ENCODE data around the gene XYLT1. TPM values are rescaled to one million over a fixed set of nuclear protein-coding genes. Genes with fewer than 3 reads are reported as not detected.

The XYLT1 gene
- total RNA-seq, 3 donors from 2014 or later, result 23.1 to 44.0 (median 34.1) TPM

DNA sequence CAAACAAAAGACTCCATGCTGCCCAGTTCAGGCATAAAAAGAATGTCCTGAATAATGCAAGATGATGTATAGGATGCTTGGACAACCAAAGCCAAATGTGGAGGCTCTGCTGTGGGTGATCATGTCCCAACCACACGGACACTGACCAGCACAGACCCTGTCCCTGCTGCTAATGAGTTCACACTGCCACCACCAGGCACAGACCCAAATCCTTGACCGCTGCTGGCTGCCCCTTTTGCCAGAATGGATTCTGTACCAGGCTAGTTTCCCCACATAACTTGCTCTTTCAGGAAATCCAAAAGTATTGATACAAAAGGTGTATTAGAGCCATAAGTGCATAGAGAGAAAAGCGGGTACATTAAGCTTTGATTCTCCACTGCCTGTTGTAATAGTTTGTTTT is 60.9 kb downstream of the XYLT1 start:
- Histone ChIP-seq H3K4me1 (ENCODE audit: low read depth) (no peaks in the 10 kb centered on the region), H3K4me3 (no peak overlapping the region), H3K9me3 (no peaks in the 10 kb centered on the region), H3K36me3 (ENCODE audit: low read depth) (no peaks in the 10 kb centered on the region)
- TF ChIP-seq, protein P1, sequence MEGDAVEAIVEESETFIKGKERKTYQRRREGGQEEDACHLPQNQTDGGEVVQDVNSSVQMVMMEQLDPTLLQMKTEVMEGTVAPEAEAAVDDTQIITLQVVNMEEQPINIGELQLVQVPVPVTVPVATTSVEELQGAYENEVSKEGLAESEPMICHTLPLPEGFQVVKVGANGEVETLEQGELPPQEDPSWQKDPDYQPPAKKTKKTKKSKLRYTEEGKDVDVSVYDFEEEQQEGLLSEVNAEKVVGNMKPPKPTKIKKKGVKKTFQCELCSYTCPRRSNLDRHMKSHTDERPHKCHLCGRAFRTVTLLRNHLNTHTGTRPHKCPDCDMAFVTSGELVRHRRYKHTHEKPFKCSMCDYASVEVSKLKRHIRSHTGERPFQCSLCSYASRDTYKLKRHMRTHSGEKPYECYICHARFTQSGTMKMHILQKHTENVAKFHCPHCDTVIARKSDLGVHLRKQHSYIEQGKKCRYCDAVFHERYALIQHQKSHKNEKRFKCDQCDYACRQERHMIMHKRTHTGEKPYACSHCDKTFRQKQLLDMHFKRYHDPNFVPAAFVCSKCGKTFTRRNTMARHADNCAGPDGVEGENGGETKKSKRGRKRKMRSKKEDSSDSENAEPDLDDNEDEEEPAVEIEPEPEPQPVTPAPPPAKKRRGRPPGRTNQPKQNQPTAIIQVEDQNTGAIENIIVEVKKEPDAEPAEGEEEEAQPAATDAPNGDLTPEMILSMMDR (IDR thresholded peaks at IDR 0.05), result no peak
- no peak for DNase-seq
- intact Hi-C loops (cut with DNase I, micrococcal nuclease), result no loop called here
- no peak for ATAC-seq

DNA sequence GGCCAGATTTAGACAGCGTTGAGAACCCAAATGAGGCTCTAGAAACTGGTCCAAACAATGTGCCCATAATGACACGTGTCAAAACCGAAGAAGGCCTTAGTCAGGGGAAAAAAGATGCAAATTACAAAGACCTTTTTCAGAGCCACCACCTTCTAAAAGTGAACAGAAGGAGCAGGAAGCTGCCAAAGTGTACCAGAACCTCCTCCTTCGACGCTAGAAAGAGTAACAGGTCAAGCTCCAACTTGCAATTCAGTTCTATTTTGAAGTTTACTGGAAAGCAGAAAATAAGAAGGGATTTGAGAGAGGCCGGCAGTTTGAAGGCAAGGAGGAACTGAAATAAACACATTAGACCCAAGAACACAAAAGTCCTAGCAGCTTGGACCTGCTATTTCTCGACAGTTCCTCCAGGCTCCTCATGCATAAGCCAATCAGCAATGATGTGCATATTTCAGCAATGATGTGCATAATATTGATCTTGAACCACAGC is 61.8 kb downstream of the XYLT1 start:
- H3K4me1 ChIP-seq (ENCODE audit: low read depth), result no peaks in the 10 kb centered on the region
- TF ChIP-seq, protein P1 (IDR thresholded peaks at IDR 0.05), result no peak
- H3K9me3 ChIP-seq, result no peaks in the 10 kb centered on the region
- no peaks in the 10 kb centered on the region for H3K36me3 ChIP-seq (ENCODE audit: low read depth)
- DNase-seq (no peak), ATAC-seq (peak; percentile 23)
- no peak overlapping the region for H3K4me3 ChIP-seq
- intact Hi-C loops (cut with DNase I, micrococcal nuclease), result no loop called here

DNA sequence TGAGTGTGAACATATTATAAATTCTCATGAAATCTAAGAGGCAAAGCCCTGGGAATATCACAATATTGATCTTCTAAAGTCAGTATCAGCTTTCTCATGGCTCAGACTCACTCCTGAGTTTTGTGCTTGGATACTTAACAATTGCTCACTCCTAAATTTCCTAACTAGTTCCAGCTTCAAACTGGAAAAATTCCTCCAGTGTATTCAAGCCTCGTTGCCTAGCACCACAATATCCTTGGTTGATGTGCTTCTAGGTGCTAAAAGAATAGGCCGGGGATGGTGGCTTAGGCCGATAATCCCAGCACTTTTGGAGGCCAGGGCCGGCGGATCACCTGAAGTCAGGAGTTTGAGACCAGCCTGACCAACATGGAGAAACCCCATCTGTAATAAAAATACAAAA is 62.5 kb downstream of the XYLT1 start:
- H3K4me1 ChIP-seq (ENCODE audit: low read depth), result no peaks in the 10 kb centered on the region
- intact Hi-C loops (cut with DNase I, micrococcal nuclease), result no loop called here
- TF ChIP-seq, protein P1 (IDR thresholded peaks at IDR 0.05), result no peak
- ATAC-seq, result no peak
- no peak overlapping the region for H3K4me3 ChIP-seq
- no peak for DNase-seq
- H3K9me3 ChIP-seq, result no peaks in the 10 kb centered on the region
- H3K36me3 ChIP-seq (ENCODE audit: low read depth), result no peaks in the 10 kb centered on the region

DNA sequence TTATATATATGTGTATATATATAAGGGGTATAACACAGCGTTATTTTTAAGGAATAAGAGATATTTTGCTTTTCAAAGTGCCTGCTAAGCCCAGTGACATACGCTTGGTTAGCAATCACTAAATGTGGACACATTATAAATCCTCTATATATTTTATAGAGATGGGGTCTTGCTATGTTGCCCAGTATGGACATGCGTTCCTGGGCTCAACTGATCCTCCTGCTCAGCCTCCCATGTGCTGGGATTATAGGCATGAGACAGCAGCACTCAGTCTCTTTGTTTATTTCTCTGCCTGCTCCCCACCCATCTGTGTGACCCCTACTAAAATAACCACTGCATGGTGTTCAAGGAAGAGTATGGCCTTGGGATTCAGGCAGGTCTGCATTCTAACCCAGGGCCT is 63.4 kb downstream of the XYLT1 start:
- intact Hi-C loops (cut with DNase I, micrococcal nuclease), result no loop called here
- ATAC-seq (no peak), DNase-seq (no peak)
- TF ChIP-seq, protein P1 (IDR thresholded peaks at IDR 0.05), result no peak
- Histone ChIP-seq H3K4me1 (ENCODE audit: low read depth) (no peaks in the 10 kb centered on the region), H3K4me3 (no peak overlapping the region), H3K36me3 (ENCODE audit: low read depth) (no peaks in the 10 kb centered on the region), H3K9me3 (no peaks in the 10 kb centered on the region)

DNA sequence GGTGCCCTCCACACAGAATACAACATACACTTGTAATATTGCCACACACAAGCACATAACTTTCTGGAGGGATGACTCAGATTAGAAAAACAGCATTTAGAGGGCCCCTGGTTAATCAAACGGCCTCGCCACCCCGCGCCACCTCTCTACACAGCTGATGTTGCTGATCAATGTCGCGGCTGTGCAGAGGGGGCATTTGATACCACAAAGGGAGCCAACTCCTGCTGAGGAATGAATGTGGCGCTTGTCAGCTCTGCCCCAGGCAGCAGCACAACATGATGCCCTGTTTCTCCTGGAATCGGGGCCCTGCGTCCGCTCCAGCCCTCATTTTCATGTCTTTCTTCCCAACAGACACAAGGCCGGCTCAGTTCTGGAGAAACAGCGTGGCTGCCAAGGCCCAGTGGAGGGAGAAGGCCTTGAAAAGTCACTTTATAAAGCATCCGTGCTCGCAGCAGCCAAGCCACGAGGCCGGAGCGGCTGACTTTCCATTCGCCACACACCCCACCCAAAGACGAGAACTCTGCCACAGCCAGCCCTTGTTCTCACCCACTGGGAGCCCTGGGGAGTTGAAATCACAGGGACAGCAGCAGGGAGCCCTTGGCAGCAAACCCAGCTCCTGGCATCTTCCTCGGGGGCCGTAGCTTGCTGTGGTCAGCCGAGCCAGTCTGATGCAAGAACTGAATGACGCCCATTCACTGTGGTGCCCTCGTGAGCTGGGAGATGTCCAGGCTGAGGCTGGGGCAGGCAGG is 65.6 kb downstream of the XYLT1 start:
- TF ChIP-seq, protein P1 (IDR thresholded peaks at IDR 0.05), result no peak
- DNase-seq, result peak in 1 of 3 donors; percentile 70
- peak; percentile 16 for ATAC-seq
- Histone ChIP-seq H3K9me3 (no peaks in the 10 kb centered on the region), H3K4me1 (ENCODE audit: low read depth) (no peaks in the 10 kb centered on the region), H3K36me3 (ENCODE audit: low read depth) (no peaks in the 10 kb centered on the region), H3K4me3 (no peak overlapping the region)
- intact Hi-C loops (cut with DNase I, micrococcal nuclease), result no loop called here
